ENCODE measurements around the gene C3orf52.

- TF ChIP-seq CTCF (IDR thresholded peaks at IDR 0.05; ENCODE audit: low read length) (no peak), EZH2 (optimal IDR thresholded peaks at IDR 0.05; ENCODE audit: low read depth, low read length) (no peak)
Measured at GRCh38 chr3:112078125-112079083, 7.8 kb upstream of the C3orf52 start.

Measured in MM.1S (cell line).